GM12873 (cell line): Measurements from ENCODE around the gene KRT84.

Experiments
- CTCF ChIP-seq: IDR thresholded peaks from 2 replicates; pipeline ENCODE4 v1.5.1; 2012; ENCODE audit warnings: low read depth, mild to moderate bottlenecking, moderate library complexity, low read length, control low read depth; ENCODE audit not compliant: insufficient read depth; ENCODE audit errors: missing control alignments

The KRT84 gene

DNA sequence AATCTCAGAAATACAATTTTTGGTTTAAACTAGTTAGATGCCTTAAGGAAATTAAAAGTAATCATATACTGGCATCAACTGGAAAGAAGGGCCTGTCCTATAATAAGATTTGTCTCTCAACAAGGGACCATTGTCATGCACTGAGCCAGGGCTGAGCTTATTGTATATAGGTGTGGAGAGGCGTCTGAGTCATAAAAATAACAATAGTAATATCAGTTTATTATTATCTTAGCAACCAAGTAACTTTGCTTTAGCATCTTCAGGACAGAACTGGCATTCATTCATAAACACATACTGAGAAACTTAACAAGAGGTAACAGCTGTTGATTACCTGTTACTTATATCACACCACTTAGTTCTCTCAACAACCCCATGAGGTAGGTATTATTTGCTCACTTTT is 41.6 kb upstream of the KRT84 start:
- TF ChIP-seq CTCF, result no peak

- no peak for TF ChIP-seq CTCF
Observed at GRCh38 chr12:52426034-52426433, 40.6 kb upstream of the KRT84 start.

GRCh38 chr12:52425466-52425865 is 40.0 kb upstream of the KRT84 start:
- no peak for TF ChIP-seq CTCF

DNA sequence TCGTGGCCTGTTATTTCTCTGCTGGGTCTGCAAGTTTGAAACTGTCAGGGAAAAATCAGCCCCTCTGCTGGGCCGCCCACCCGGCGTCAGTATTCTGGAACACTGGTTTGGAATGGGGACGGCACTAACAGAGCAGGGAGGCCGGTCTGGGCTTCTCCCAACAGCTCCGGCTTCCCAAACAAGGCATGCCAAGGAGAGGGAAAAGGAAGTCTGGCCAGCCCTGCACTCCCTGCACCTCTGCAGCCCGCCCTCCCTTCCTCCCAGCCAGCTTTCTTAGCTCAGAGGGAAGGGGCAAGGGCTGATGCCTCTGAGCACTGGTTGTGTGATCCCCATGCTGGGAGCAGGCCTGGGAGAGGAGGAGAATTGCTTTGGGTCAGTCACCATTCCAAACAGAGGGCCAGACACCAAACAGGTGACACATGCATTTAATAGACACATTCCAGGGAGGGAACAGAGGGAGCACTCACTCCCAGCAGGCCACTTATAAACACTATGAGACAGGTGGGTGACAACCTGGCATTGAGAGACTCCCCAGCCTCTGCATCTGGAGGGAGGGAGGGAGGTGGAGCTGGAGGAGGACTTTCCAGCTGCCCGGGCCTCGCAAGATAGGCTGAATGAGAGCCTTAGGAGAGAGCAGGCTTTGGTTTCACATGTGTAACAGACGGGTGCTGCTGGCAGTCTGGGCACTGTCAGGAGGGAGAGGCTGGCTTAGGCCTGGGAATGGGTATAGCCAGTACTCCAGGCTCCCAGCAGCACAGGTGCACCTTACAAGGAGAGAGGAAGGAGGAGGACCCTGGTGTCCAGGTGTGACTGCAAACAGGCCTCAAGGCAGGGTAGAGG is 38.4 kb upstream of the KRT84 start:
- no peak for TF ChIP-seq CTCF

DNA sequence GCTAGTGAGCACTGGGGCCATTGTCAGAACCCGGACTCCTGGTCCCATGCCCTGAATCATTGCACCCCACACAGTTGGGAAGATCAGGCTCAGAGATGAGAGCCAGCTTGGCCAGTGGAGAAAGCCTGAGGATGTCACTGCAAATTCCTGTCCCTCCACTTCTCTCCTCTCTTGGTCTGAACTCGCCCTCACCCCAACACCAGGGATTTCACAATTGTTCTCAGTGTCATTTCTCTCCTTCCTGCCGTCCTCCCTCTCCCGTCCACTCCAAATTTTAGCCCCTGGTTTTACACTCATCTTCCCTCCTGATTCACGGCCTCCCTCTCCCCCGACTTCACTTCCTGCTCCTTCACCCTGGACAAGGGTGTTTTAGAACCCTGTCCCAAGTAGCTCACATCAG is 37.6 kb upstream of the KRT84 start:
- TF ChIP-seq CTCF, result no peak

DNA sequence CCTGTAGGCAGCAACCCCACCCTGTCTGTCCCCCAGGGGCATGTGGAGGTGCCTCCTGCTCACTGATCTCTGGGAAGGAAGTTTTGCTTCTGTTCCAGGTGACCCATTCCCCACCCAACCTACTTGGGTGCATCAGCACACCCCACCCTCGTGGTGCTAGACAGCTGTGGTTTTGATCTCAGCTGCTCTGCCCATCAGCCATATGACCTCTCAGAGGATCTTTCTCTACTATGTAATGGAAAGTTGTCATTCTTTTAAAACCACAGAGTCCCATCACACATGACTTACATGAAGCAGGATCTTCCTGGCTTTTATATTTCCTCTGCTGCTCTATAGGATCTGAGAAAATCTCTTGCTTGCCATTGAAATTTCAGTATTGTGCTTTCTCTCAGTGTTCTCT is 34.2 kb upstream of the KRT84 start:
- no peak for TF ChIP-seq CTCF

- no peak for TF ChIP-seq CTCF
Observed at GRCh38 chr12:52418576-52419110, 33.2 kb upstream of the KRT84 start.
